Measurements from ENCODE around the gene AKNAD1.

DNA sequence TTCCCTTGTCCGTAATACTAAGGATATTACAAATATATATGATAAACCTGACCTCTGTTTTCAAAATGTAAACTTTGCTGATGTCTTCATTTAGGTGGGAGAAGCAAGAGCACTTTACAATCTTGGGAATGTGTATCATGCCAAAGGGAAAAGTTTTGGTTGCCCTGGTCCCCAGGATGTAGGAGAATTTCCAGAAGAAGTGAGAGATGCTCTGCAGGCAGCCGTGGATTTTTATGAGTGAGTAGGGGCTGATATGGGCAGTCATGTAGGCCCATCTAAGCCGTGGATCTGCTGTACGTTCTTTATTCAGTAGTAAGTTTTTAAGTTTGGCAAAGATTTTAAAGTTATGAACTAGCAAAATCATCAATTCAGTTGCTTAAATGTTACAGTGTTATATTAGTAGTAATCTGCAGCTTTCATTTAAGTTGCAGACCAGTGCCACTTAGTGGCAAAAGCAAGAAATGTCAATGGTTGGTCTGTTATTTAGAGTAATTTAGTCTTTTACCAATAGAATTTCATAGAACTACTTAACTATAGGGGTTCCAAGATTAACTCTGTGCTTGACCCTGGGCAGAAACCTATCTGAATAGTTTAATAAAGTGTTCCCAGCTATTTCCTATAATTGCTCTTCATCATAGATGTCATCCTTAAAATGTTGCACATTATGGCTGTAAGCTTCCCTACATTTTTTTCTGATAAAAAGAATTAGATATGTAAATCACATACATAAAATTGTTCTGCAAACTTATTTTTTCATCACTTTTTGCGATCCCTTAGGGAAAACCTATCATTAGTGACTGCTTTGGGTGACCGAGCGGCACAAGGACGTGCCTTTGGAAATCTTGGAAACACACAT is 41.2 kb upstream of the AKNAD1 start:
- TF ChIP-seq, protein P1, sequence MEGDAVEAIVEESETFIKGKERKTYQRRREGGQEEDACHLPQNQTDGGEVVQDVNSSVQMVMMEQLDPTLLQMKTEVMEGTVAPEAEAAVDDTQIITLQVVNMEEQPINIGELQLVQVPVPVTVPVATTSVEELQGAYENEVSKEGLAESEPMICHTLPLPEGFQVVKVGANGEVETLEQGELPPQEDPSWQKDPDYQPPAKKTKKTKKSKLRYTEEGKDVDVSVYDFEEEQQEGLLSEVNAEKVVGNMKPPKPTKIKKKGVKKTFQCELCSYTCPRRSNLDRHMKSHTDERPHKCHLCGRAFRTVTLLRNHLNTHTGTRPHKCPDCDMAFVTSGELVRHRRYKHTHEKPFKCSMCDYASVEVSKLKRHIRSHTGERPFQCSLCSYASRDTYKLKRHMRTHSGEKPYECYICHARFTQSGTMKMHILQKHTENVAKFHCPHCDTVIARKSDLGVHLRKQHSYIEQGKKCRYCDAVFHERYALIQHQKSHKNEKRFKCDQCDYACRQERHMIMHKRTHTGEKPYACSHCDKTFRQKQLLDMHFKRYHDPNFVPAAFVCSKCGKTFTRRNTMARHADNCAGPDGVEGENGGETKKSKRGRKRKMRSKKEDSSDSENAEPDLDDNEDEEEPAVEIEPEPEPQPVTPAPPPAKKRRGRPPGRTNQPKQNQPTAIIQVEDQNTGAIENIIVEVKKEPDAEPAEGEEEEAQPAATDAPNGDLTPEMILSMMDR (conservative IDR thresholded peaks at IDR 0.05; ENCODE audit: low read depth, low read length), result peak; percentile 84
- no peak for TF ChIP-seq EZH2phosphoT487 (IDR thresholded peaks at IDR 0.05; ENCODE audit: borderline replicate concordance, low read length)

Measured in PC-3 (cell line).